Muscle layer of duodenum (tissue), 2 donors: ENCODE measurements around the gene COL21A1.
A peak's percentile ranks its signal among the peaks of the same experiment; 100 is the strongest.
"Not testable (repeated sequence)": the region's sequence is repeated elsewhere in the genome, so short reads cannot be mapped to it uniquely, and the experiment has no call there.

Experiments
- H3K27ac ChIP-seq: one replicate; pipeline ENCODE4 v1.7.0; 2013; ENCODE audit warnings: mild to moderate bottlenecking, low read length
- H3K27me3 ChIP-seq: one replicate; pipeline ENCODE4 v1.7.0; 2013; ENCODE audit warnings: low read depth, mild to moderate bottlenecking, control low read depth, low read length
- H3K36me3 ChIP-seq, 2 donors: one replicate each; pipeline ENCODE4 v1.7.0; 2013; ENCODE audit warnings: low read length in 2 of 2, control low read depth in 1 of 2, mild to moderate bottlenecking in 1 of 2; ENCODE audit not compliant: insufficient read depth in 2 of 2, control insufficient read depth in 1 of 2
- H3K4me1 ChIP-seq, 2 donors: one replicate each; pipeline ENCODE4 v1.7.0; 2013; ENCODE audit warnings: low read length in 2 of 2, mild to moderate bottlenecking in 2 of 2, control low read depth in 1 of 2, moderate library complexity in 1 of 2; ENCODE audit not compliant: insufficient read depth in 2 of 2, control insufficient read depth in 1 of 2
- H3K4me3 ChIP-seq, 2 donors: one replicate each; pipeline ENCODE4 v1.7.0; 2013; ENCODE audit warnings: low read length in 2 of 2, low read depth in 1 of 2, mild to moderate bottlenecking in 1 of 2
- H3K9me3 ChIP-seq, 2 donors: one replicate each; pipeline ENCODE4 v1.7.0; 2013; ENCODE audit warnings: low read length in 2 of 2, control low read depth in 1 of 2, mild to moderate bottlenecking in 1 of 2; ENCODE audit not compliant: control insufficient read depth in 1 of 2
- donor health status: healthy.

Gene COL21A1

DNA sequence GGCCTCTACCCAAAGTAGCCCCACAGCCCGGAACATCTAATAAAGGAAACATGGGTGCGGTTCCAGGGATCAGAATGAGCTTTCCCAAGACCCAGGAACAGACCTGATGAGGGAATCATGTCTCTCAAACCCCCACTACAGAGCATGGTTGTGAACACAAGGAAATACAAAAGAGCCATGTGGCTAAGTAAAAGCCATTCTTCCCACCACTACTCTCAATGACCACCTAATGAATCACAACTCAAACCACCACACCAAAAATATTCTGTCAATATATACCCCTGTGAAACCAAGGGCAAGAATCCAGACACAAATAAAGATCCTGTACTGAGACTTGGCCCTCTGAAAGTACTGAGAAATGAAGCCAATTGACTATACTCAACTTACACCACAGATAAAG, 20.9 kb upstream of the COL21A1 start:
- no peaks in the 10 kb centered on the region for H3K36me3 ChIP-seq
- H3K9me3 ChIP-seq = peaks cover 0 to 19% of the 10 kb centered on the region in 2 donors
- no peak overlapping the region for H3K27ac ChIP-seq
- H3K4me3 ChIP-seq = no peak overlapping the region
- H3K27me3 ChIP-seq = no peaks in the 10 kb centered on the region
- peaks cover 0 to 4% of the 10 kb centered on the region in 2 donors for H3K4me1 ChIP-seq

DNA sequence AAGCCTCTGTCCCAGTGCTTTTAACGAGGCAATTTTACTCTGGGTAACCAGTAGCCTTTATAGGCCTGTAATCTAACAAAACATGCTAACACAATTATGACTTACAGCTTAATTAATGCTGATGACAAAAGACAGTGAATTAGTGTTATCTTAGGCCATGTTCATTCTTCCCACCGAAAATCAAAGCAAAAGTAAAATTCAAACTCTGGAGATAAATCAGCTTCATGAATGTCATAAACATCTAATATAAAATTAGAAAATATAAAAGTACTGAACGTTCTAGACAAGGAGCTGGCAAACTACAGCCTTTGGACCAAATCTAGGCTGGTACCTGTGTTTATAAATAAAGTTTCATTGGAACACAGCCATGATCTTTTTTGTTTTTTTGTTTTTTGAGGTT, 18.6 kb upstream of the COL21A1 start:
- Histone ChIP-seq H3K4me1 (peaks cover 0 to 4% of the 10 kb centered on the region in 2 donors), H3K9me3 (peaks cover 0 to 13% of the 10 kb centered on the region in 2 donors), H3K27me3 (no peaks in the 10 kb centered on the region), H3K36me3 (no peaks in the 10 kb centered on the region), H3K27ac (no peak overlapping the region), H3K4me3 (no peak overlapping the region)

DNA sequence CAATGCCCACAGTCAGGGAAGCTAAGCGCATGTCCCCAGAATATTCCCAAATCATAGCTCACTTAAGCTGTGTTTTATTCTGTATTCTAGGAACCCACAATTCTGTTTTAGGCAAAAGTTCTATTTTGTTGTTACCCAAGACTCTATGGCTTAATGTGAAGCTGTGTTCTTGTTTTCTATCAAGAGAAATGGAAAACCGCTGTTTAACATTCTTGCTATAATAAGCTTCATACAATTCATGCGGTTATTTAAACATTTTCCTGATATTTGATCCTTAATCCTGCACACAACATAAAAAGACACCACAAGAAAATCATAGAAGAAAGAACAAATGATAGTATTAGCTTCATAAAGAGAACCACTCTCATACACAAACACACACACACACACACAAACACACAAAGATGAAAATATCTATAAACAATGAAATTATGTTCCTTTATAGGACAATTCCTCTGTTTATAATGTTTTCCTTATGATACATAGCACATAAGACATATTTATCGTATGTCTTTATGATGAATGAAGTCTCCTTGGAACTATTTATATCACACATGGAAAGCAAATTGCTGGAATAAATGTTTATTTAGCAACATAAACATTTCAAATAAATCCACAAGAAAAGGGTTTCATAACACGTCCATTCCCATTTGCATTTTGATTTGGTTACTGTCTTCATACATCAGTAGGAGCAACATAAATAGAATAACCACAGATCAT, 16.4 kb upstream of the COL21A1 start:
- Histone ChIP-seq H3K4me3 (no peak overlapping the region), H3K4me1 (peaks cover 0 to 4% of the 10 kb centered on the region in 2 donors)

DNA sequence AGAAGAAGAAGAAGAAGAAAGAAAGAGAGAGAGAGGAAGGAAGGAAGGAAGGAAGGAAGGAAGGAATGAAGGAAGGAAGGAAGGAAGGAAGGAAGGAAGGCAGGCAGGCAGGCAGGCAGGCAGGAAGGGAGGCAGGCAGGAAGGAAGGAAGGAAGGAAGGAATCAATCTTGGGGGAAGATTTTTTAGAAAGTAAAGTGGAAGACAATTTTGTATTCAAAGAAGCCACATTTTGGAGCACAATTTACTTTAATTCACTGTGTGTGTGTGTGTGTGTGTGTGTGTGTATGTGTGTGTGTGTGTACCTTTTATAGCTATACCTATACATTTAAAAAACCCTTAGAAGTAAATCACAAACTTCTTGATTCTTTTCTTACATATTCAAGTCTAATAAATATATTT, 13.2 kb upstream of the COL21A1 start:
- H3K36me3 ChIP-seq, H3K9me3 ChIP-seq, H3K27ac ChIP-seq, H3K4me3 ChIP-seq, H3K4me1 ChIP-seq, H3K27me3 ChIP-seq: not testable (repeated sequence)

More for the DNA sequence above, 16.4 kb upstream of the COL21A1 start:
- Histone ChIP-seq H3K27me3 (no peaks in the 10 kb centered on the region), H3K36me3 (no peaks in the 10 kb centered on the region), H3K27ac (no peak overlapping the region), H3K9me3 (no peaks in the 10 kb centered on the region)

DNA sequence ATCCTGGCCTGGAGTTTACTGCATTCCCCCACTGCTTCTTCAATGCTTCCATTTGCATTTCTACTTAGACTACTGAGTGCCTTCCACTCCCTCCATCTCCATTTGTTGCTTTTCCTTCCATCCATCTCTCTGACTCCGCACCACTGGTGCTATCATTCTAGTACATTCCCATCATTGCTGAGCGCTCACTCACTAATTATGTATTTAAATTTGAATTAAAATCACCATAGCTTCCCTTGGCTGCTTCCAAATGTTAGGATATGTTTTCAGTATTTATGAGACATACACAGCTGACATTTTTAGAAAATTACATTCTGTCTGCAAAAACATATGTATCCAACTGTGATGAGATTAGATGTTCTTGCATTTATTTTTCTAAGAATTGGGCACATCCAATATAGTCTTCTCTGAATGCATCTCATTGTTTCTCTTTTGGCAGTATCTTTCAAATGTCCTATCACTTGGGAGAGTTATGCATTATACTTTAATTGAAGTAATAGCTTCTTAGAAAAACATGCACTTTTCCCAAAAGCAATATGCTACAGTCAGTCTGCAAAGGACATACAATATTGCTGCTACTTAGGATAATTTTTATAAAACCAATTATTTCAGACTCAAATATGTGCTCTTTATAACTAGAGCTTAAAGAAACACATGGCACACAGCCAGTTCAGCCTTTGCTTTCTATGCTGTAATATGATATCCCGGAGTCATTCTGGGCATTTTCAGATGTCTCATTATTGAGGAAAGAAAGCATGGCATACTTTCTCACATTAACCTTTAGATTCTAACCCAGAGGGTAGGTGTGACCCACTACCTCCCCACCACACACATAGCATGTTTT, 12.1 kb upstream of the COL21A1 start:
- H3K27ac ChIP-seq = no peak overlapping the region

DNA sequence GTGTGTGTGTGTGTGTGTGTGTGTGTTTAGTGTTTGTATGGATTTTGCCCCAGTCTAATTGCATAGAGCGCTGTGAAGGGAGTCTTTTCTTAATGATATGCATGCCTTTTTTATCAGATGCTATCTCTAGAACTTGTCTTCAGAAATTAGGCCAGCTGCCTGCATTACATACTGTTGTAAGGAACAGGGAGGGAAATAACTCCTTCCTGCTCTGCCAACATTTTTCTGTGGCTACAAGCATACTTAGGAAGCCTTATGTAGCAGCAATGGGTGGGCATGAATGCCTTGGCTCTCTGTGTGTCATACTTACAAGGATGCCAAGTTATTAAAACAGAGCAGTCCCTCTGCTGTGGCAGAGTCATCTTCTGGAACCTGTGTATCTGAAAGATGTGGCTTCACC, 8.0 kb upstream of the COL21A1 start:
- no peaks in the 10 kb centered on the region for H3K4me1 ChIP-seq
- H3K9me3 ChIP-seq = no peaks in the 10 kb centered on the region
- no peak overlapping the region for H3K27ac ChIP-seq
- H3K27me3 ChIP-seq = no peaks in the 10 kb centered on the region
- H3K36me3 ChIP-seq = no peaks in the 10 kb centered on the region
- no peak overlapping the region for H3K4me3 ChIP-seq

More for the DNA sequence above, 12.1 kb upstream of the COL21A1 start:
- H3K4me1 ChIP-seq = peaks cover 0 to 4% of the 10 kb centered on the region in 2 donors
- H3K36me3 ChIP-seq = no peaks in the 10 kb centered on the region
- no peaks in the 10 kb centered on the region for H3K27me3 ChIP-seq
- no peak overlapping the region for H3K4me3 ChIP-seq
- no peaks in the 10 kb centered on the region for H3K9me3 ChIP-seq

DNA sequence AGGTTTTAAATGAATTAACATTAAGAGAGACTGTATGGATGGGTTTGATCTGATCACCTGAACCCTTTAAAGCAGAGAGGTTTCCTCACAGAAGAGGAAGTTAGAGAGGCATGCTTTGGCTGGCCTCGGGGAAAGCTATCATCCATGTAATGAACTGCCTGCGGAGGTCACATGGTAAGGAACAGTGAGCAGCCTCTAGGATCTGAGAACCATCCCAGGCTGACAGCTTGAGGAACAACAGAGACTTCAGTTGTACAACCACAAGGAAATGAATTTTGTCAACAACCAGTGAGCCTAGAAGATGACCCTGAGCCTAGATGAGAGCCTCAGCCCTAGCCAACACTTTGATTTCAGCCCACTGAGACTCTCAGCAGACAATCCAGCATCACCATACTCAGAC, 2.9 kb upstream of the COL21A1 start:
- H3K36me3 ChIP-seq = no peaks in the 10 kb centered on the region
- H3K4me1 ChIP-seq = peaks cover 0 to 12% of the 10 kb centered on the region in 2 donors
- no peaks in the 10 kb centered on the region for H3K9me3 ChIP-seq
- H3K27ac ChIP-seq = no peak overlapping the region
- no peaks in the 10 kb centered on the region for H3K27me3 ChIP-seq
- H3K4me3 ChIP-seq = no peak overlapping the region

DNA sequence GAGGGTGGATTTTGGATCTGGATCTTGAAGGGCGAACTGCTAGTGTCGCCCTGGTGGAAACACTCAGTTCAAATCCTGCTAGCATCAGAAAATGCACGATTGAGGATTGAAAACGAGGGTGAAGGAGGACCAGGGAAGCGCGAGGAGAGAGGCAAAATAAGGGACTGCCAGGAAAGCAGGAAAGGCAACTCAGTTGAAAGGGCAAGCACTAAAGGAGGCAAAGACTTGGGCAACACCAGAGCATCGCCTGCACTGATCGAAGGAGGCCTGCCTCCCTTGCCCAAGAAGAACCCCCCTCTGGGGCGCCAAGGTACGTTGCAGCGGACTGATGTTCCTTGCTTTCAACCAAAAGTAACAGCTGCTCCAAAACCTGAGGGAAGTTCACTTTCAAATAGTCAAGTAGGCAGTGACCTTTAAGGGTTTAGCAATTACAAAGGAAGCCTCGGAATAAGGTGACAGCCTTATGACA, 308 bp upstream of the COL21A1 start:
- H3K4me3 ChIP-seq = peak overlapping the region; percentile 56 to 75
- peaks cover 0 to 17% of the 10 kb centered on the region in 2 donors for H3K4me1 ChIP-seq
- no peaks in the 10 kb centered on the region for H3K27me3 ChIP-seq
- no peaks in the 10 kb centered on the region for H3K9me3 ChIP-seq
- no peaks in the 10 kb centered on the region for H3K36me3 ChIP-seq
- H3K27ac ChIP-seq = no peak overlapping the region

DNA sequence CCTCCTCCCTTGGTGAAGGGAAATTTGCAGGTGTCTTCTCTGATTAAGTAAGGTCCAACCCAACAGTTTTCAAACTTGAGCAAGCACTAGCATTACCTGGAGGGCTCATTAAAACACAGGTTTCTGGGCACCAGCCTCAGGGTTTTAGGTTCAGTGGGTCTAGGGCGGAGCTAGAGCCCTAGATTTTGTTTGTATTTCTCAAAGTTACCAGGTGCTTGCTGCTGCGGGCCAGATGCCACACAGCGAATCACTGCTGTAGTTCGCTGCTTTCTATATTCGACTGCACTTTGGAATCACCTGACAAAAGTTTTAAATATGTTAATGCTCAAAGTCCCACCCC, 869 bp downstream of the COL21A1 start:
- H3K9me3 ChIP-seq = no peaks in the 10 kb centered on the region
- no peaks in the 10 kb centered on the region for H3K27me3 ChIP-seq
- H3K4me1 ChIP-seq = peaks cover 0 to 20% of the 10 kb centered on the region in 2 donors
- H3K27ac ChIP-seq = no peak overlapping the region
- H3K4me3 ChIP-seq = peak overlapping the region; percentile 56 to 75
- H3K36me3 ChIP-seq = no peaks in the 10 kb centered on the region

DNA sequence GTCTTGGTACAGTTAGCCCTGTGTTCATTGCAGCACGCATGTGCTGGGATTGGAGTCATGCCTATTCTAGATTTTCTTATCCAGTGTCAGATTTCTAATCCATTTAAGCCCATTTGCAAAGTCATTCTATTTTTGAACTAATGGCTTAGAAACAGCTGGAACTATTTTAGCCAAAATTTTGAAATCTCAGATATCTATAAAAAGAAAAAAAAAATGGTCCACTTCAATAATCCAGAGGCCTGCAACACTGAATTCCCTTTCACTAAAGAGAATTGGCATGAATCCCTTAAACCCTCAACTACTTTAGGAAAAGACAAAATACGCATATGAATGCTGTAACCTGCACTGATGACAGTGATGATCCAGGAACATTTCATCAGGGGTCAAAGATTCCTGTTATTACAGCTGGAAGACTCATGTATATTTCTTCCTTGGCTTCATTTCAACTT, 1.5 kb downstream of the COL21A1 start:
- H3K36me3 ChIP-seq = no peaks in the 10 kb centered on the region

DNA sequence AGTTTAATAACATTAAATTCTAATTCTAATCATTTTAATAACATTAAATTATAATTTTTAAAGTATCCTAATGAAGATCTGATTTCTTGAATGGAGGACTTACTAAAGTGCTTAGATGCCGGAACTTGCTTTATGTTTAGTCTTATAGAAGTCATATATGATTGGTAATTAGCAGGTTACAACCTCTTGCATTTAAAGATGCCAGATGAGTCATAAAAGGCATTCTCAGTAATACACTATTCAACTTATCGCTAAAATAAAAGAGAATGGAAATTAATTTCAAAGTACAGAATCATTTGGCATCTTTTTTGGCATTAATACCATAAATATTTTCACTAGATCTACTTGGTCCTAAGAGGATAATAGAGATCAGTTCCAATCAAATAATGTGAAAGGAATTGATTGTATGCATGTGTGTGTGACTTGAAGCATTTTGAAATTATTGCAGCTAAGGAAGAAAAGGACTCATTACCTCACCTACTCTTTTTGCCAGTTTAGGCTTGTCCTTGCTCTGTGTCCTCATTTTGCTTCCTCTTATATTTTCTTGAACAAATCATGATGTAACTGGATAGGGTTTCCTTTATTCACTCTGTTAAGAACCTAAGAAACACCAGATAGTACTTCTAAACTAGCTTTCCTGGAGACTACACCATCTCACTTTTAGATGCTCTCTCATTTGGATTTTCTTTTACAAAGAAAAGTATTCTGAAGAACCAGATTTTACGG, 2.7 kb downstream of the COL21A1 start:
- Histone ChIP-seq H3K36me3 (no peaks in the 10 kb centered on the region), H3K4me3 (no peak overlapping the region), H3K9me3 (no peaks in the 10 kb centered on the region), H3K27ac (no peak overlapping the region), H3K4me1 (peaks cover 0 to 20% of the 10 kb centered on the region in 2 donors), H3K27me3 (no peaks in the 10 kb centered on the region)

More for the DNA sequence above, 1.5 kb downstream of the COL21A1 start:
- peaks cover 0 to 20% of the 10 kb centered on the region in 2 donors for H3K4me1 ChIP-seq
- no peaks in the 10 kb centered on the region for H3K9me3 ChIP-seq
- H3K27ac ChIP-seq = peak overlapping the region; percentile 40
- no peaks in the 10 kb centered on the region for H3K27me3 ChIP-seq
- H3K4me3 ChIP-seq = peak overlapping the region in 1 of 2 donors; percentile 75
